Aorta (tissue), 5 donors: ENCODE data around the gene CPVL. TPM values are rescaled to one million over a fixed set of nuclear protein-coding genes. Genes with fewer than 3 reads are reported as not detected.

Source experiments
- ATAC-seq: fragments of 200-7000 bp; cut with Tn5 transposase; one replicate; pipeline ENCODE4 v1.9.1; 2022; ENCODE audit warnings: moderate library complexity; ENCODE audit not compliant: low FRiP score
- DNase-seq, 2 donors: peaks; one replicate each; pipeline ENCODE4 v3.0.0-alpha.2; 2020
- H3K27ac ChIP-seq, 2 donors: one replicate each; pipeline ENCODE4 v1.5.1; 2013; ENCODE audit warnings: low read length in 2 of 2, mild to moderate bottlenecking in 2 of 2, moderate library complexity in 2 of 2, control low read depth in 1 of 2, inconsistent platforms in 1 of 2, low read depth in 1 of 2
- H3K27me3 ChIP-seq, 2 donors: one replicate each; pipeline ENCODE4 v1.6.1; 2013; ENCODE audit warnings: control low read depth in 1 of 2, low read length in 1 of 2, mild to moderate bottlenecking in 1 of 2, moderate library complexity in 1 of 2; ENCODE audit not compliant: insufficient read depth in 2 of 2, control insufficient read depth in 1 of 2
- H3K36me3 ChIP-seq, 2 donors: one replicate each; pipeline ENCODE4 v1.6.1; 2013; ENCODE audit warnings: control low read depth in 1 of 2, low read length in 1 of 2, mild to moderate bottlenecking in 1 of 2; ENCODE audit not compliant: insufficient read depth in 2 of 2, control insufficient read depth in 1 of 2
- H3K4me1 ChIP-seq, 2 donors: one replicate each; pipeline ENCODE4 v1.6.1; 2013; ENCODE audit warnings: low read length in 2 of 2, control low read depth in 1 of 2, mild to moderate bottlenecking in 1 of 2, moderate library complexity in 1 of 2; ENCODE audit not compliant: insufficient read depth in 2 of 2, control insufficient read depth in 1 of 2
- H3K4me3 ChIP-seq, 2 donors: one replicate each; pipeline ENCODE4 v1.5.1; 2013; ENCODE audit warnings: low read length in 2 of 2, control low read depth in 1 of 2, mild to moderate bottlenecking in 1 of 2
- H3K9me3 ChIP-seq: one replicate; pipeline ENCODE4 v1.6.1; 2013; ENCODE audit warnings: mild to moderate bottlenecking, low read length; ENCODE audit not compliant: control insufficient read depth
- WGBS, 2 donors: extraction: QIAGEN DNeasy Blood & Tissue Kit; methylation state at CpG; one replicate each; pipeline ENCODE4 v1.1.7; 2013; 5-methylcytosine and 5-hydroxymethylcytosine counted together
- intact Hi-C, 2 donors: fragments of 100-400 bp; cut with DNase I; formaldehyde crosslinking; loops; one replicate each; pipeline versions ENCODE4 v1.14.2 to v1.15.0; 2022
- polyA plus RNA-seq, 2 donors: library from polyadenylated mRNA; stranded (reverse); fragments of 200-250 nt; gene quantifications; one replicate each; pipeline ENCODE4 v1.2.3, GENCODE V29; 2013
- total RNA-seq, 2 donors: library from RNA; stranded (reverse); fragmentation: NEBNext Ultra II Directional; extraction: Animal tissue kit (Norgen Biotek cat#: 25700); gene quantifications; one replicate each; pipeline ENCODE4 v1.2.1, GENCODE V29; 2021
- donor health status: healthy with polysubstance abuse.
- donor health status: Bipolar disorder and iron deficiency.
- donor health status: DM: no; HTN: no; CAD: no.
- donor health status: DM: no; HTN: no; CAD: no.
- donor health status: DM: yes; HTN: yes; CAD: no.

CPVL gene
- total and polyA plus RNA-seq, 4 donors = 2.7 to 50.2 (median 24.3) TPM

DNA sequence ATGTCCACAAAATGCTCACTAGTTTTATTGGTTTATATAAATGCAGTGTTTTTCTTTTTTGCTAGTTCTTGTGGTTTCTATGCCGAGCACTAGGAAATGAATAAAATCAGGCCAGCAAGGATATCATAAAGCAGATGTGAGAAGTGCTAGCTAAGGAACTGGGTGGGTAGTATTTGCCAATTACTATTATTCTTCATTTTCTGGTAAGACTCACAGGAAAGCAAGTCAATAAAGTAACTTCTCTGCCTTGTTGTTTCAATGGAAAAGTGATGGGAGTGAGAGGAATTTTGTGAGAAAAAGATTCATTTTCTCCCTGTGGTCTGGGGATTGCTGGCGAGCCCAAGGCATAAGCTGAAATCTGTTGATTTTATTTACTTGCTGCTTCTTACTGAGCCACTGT, 137.7 kb downstream of the CPVL start:
- WGBS, 2 donors = 73 to 83% methylated on average over 2 of the region's 2 CpGs
- Histone ChIP-seq H3K9me3 (peaks cover 2% of the 10 kb centered on the region), H3K36me3 (no peaks in the 10 kb centered on the region), H3K4me1 (no peaks in the 10 kb centered on the region), H3K4me3 (no peak overlapping the region), H3K27ac (no peak overlapping the region), H3K27me3 (no peaks in the 10 kb centered on the region)
- ATAC-seq (no peak), DNase-seq (no peak)
- intact Hi-C loops = no loop called here

DNA sequence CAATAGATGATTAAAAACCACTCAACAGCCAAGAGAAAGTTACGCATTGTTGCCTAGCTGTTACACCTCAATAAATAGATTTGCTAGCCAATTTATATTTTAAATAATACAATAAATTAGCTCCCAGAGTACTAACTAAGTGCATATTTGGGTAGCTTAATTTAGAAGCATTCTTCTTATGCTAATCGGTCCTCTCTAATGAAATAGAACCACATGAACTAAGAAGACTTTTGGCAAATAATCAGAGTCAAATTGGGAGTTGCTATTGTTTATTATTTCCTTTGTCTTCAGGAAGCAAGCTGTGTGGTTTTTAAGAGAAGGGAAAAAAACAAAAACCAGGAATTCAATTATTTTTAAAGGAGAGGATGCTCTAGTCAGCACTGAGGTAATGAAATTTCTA, 139.2 kb downstream of the CPVL start:
- H3K4me3 ChIP-seq = no peak overlapping the region
- no peaks in the 10 kb centered on the region for H3K36me3 ChIP-seq
- peaks cover 2% of the 10 kb centered on the region for H3K9me3 ChIP-seq
- intact Hi-C loops = no loop called here
- no peak for ATAC-seq
- no peak overlapping the region for H3K27ac ChIP-seq
- no peak for DNase-seq
- no peaks in the 10 kb centered on the region for H3K27me3 ChIP-seq
- no peaks in the 10 kb centered on the region for H3K4me1 ChIP-seq
- WGBS, 2 donors = 88 to 95% methylated on average over 2 of the region's 2 CpGs

DNA sequence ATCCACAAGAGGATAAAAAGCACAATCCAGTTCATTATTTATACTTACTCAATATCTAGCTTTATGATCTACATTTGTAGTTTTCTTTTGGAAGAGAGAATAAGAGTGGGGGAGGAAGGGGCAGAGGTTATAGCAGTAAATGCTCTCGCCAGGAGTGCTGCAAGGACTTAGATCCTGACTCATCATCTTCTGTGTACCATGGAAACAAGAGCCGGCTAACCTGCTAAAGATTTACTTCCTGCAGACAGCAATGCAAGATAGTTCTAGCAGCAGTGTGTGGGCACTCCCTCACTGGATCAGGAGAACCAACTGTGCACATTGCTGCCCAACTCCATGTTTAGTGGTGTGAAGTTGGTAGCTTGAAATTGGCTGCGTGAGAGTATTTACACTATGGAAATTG, 140.5 kb downstream of the CPVL start:
- 77 to 83% methylated on average over 3 of the region's 3 CpGs for WGBS, 2 donors
- H3K27ac ChIP-seq = no peak overlapping the region
- DNase-seq (no peak), ATAC-seq (no peak)
- intact Hi-C loops = no loop called here
- peaks cover 2% of the 10 kb centered on the region for H3K9me3 ChIP-seq
- no peak overlapping the region for H3K4me3 ChIP-seq
- H3K36me3 ChIP-seq = no peaks in the 10 kb centered on the region
- no peaks in the 10 kb centered on the region for H3K27me3 ChIP-seq
- no peaks in the 10 kb centered on the region for H3K4me1 ChIP-seq

GRCh38 chr7:29005406-29005805, 140.9 kb downstream of the CPVL start:
- no peak for DNase-seq
- no peak overlapping the region for H3K27ac ChIP-seq
- WGBS, 2 donors = 48 to 68% methylated on average over 1 of the region's 1 CpG

GRCh38 chr7:29003703-29004102, 142.6 kb downstream of the CPVL start:
- Histone ChIP-seq H3K36me3 (no peaks in the 10 kb centered on the region), H3K9me3 (peaks cover 3% of the 10 kb centered on the region), H3K27me3 (no peaks in the 10 kb centered on the region), H3K4me3 (no peak overlapping the region), H3K27ac (no peak overlapping the region), H3K4me1 (no peaks in the 10 kb centered on the region)
- no peak for DNase-seq
- intact Hi-C loops = no loop called here
- ATAC-seq = no peak
- WGBS, 2 donors = 89 to 92% methylated on average over 5 of the region's 5 CpGs

More at GRCh38 chr7:29005406-29005805, 140.9 kb downstream of the CPVL start:
- intact Hi-C loops = no loop called here
- Histone ChIP-seq H3K9me3 (peaks cover 2% of the 10 kb centered on the region), H3K4me3 (no peak overlapping the region), H3K27me3 (no peaks in the 10 kb centered on the region), H3K4me1 (no peaks in the 10 kb centered on the region), H3K36me3 (no peaks in the 10 kb centered on the region)
- ATAC-seq = no peak

DNA sequence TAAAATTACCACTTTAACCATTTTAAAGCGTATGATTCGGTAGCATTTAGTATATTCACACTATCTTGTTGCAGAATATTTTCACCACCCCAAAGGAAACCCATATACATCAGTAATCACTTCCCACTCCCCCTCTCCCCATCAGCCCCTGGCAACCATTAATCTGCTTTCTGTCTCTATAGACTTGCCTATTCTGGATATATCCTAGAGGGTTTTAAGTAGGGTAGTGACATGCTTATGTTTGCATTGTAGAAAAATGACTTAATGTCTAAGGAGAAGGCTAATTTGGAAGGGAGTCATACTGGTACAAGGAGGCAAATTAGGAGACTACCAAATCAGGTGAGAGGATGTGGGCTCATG, 145.6 kb downstream of the CPVL start:
- peaks cover 3% of the 10 kb centered on the region for H3K9me3 ChIP-seq
- no peak overlapping the region for H3K4me3 ChIP-seq
- H3K27me3 ChIP-seq = no peaks in the 10 kb centered on the region
- H3K36me3 ChIP-seq = no peaks in the 10 kb centered on the region
- H3K27ac ChIP-seq = no peak overlapping the region
- intact Hi-C loops = no loop called here
- WGBS, 2 donors = 76 to 86% methylated on average over 2 of the region's 2 CpGs
- ATAC-seq = no peak
- no peak for DNase-seq
- no peaks in the 10 kb centered on the region for H3K4me1 ChIP-seq

DNA sequence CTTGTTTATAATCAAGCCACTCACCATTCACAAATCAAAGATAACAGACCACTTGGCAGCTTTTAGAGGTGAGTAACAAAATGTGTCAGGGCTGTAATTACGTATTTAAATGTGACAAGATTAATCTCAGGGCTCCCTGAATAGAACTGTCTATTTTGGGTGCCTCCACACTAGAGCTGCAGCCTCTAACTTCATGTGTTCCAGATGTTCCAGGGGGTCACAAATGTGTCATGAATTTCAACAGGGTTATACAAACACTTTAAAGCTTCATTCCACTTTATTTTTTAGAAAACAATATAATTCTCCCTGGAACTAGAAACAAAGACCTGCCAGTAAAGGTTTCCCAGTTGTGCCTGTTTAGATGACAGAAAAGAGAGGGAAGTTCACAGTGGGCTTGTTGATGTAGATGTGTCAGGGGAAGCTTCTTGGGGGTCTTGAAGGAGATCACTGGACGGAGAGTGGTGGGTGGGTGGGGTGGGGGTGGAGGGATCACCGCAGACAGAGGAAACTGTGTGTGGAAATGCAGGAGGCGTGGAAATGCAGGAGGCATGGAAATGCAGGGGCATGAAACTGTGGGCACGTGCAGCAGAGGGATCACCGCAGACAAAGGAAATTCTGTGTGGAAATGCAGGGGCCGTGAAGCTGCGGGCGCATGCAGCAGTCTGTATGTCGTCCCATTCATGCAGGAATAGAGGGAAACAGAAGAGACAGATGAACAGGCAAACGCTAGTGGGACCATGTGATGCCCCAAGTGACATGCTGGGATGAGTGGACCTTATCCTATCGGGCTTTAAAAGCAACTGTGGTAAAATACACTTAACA, 146.2 kb downstream of the CPVL start:
- H3K4me3 ChIP-seq = no peak overlapping the region
- H3K4me1 ChIP-seq = no peaks in the 10 kb centered on the region
- H3K27me3 ChIP-seq = no peaks in the 10 kb centered on the region
- peaks cover 2% of the 10 kb centered on the region for H3K9me3 ChIP-seq
- no peak for DNase-seq
- ATAC-seq = no peak
- intact Hi-C loops = no loop called here
- H3K36me3 ChIP-seq = no peaks in the 10 kb centered on the region
- WGBS, 2 donors = 30 to 40% methylated on average over 12 of the region's 12 CpGs
- no peak overlapping the region for H3K27ac ChIP-seq

GRCh38 chr7:28999427-28999826, 146.9 kb downstream of the CPVL start:
- no peak overlapping the region for H3K4me3 ChIP-seq
- no peak for ATAC-seq
- H3K9me3 ChIP-seq = peaks cover 2% of the 10 kb centered on the region
- intact Hi-C loops = no loop called here
- 75 to 92% methylated on average over 5 of the region's 5 CpGs for WGBS, 2 donors
- no peak for DNase-seq
- H3K36me3 ChIP-seq = no peaks in the 10 kb centered on the region
- no peaks in the 10 kb centered on the region for H3K4me1 ChIP-seq
- H3K27me3 ChIP-seq = no peaks in the 10 kb centered on the region
- no peak overlapping the region for H3K27ac ChIP-seq

- peaks cover 2% of the 10 kb centered on the region for H3K9me3 ChIP-seq
- H3K4me3 ChIP-seq = no peak overlapping the region
- ATAC-seq (no peak), DNase-seq (no peak)
- no peak overlapping the region for H3K27ac ChIP-seq
- no peaks in the 10 kb centered on the region for H3K4me1 ChIP-seq
- intact Hi-C loops = no loop called here
- H3K36me3 ChIP-seq = no peaks in the 10 kb centered on the region
- no peaks in the 10 kb centered on the region for H3K27me3 ChIP-seq
- 67% methylated on average over 4 of the region's 4 CpGs for WGBS, 2 donors
Measured at GRCh38 chr7:28998105-28998504, 148.2 kb downstream of the CPVL start.
